K562 (cell line): ENCODE results near the gene RMP24.
A peak's percentile ranks its signal among the peaks of the same experiment; 100 is the strongest.

Experiments
- ATAC-seq: fragments of 200-7000 bp; cut with Tn5 transposase; 3 replicates; pipeline ENCODE4 v1.9.1; 2020; ENCODE audit warnings: moderate library complexity
- BruUV-seq: library from RNA; stranded (reverse); fragments of 400-500 nt; replicated peaks from 2 replicates; lab custom pipeline; 2021; lab: Mats Ljungman, UMichigan
- CTCF ChIA-PET: fragments of 300-600 bp; formaldehyde crosslinking; extraction: SDS; loops from one replicate; lab custom pipeline; 2021; ENCODE audit warnings: low intra/inter-chr PET ratio; lab: Yijun Ruan, JAX
- POLR2A ChIA-PET: fragments of 300-600, 350-650 bp; sonication (Branson Sonifier 250); formaldehyde crosslinking; extraction: SDS; loops from one replicate; lab custom pipeline; 2021; ENCODE audit warnings: antibody characterized with exemption, inconsistent platforms; lab: Yijun Ruan, JAX
- DNase-seq, 4 experiments: peaks; one replicate each; pipeline versions ENCODE4 v3.0.0 to v3.0.0-alpha.2; 2011 to 2018; ENCODE audit warnings: low spot score in 3 of 4, mixed read lengths in 3 of 4; ENCODE audit errors: extremely low read depth in 1 of 4
- FAIRE-seq: peaks from 2 replicates; lab custom pipeline; 2011; peaks lifted over from hg19 to GRCh38; lab: Jason Lieb, UNC
- H2AFZ ChIP-seq: 2 replicates; pipeline ENCODE4 v1.6.0; 2011; ENCODE audit warnings: low read depth, low read length, control low read depth, inconsistent platforms
- H3K27ac ChIP-seq: fragments of 200-600 bp; 3 replicates; pipeline ENCODE4 v1.8.0; 2011; ENCODE audit warnings: low read depth, mild to moderate bottlenecking, control low read depth, inconsistent platforms, low read length, moderate library complexity, mixed read lengths; ENCODE audit errors: extremely low read depth
- H3K27me3 ChIP-seq, 2 experiments: fragments of 300-600 bp in 1 of 2; 2 replicates in 1 of 2; 3 replicates in 1 of 2; pipeline versions ENCODE4 v1.6.0 to v1.8.0; 2011; ENCODE audit warnings: inconsistent platforms in 2 of 2, low read length in 2 of 2, mild to moderate bottlenecking in 1 of 2, mixed read lengths in 1 of 2, moderate library complexity in 1 of 2; ENCODE audit not compliant: control insufficient read depth in 2 of 2, insufficient read depth in 2 of 2
- H3K36me3 ChIP-seq: fragments of 300-600 bp; 3 replicates; pipeline ENCODE4 v1.8.0; 2011; ENCODE audit warnings: mild to moderate bottlenecking, low read length, inconsistent platforms; ENCODE audit not compliant: control insufficient read depth, insufficient read depth
- H3K4me1 ChIP-seq, 2 experiments: fragments of 200-600 bp in 1 of 2; replicated peaks in 1 of 2; 2 replicates in 1 of 2; 3 replicates in 1 of 2; pipeline versions ENCODE4 v1.5.1 to v1.8.0; 2011; ENCODE audit warnings: inconsistent platforms in 2 of 2, low read length in 2 of 2, mild to moderate bottlenecking in 1 of 2, mixed read lengths in 1 of 2, moderate library complexity in 1 of 2; ENCODE audit not compliant: control insufficient read depth in 2 of 2, insufficient read depth in 2 of 2
- H3K4me2 ChIP-seq: 2 replicates; pipeline ENCODE4 v1.6.1; 2011; ENCODE audit warnings: low read length, control low read depth, inconsistent platforms, mixed read lengths; ENCODE audit not compliant: insufficient read depth
- H3K4me3 ChIP-seq: fragments of 200-600 bp; sonication (generic), shearing (Covaris generic); 2 replicates; pipeline ENCODE4 v1.5.1; 2016; ENCODE audit warnings: control low read depth, inconsistent platforms
- H3K79me2 ChIP-seq: fragments of 200-600 bp; 3 replicates; pipeline ENCODE4 v1.8.0; 2011; ENCODE audit warnings: low read length, inconsistent platforms; ENCODE audit not compliant: control insufficient read depth, insufficient read depth
- H3K9ac ChIP-seq, 2 experiments: 2 replicates each; pipeline versions ENCODE4 v1.6.0 to v1.6.1; 2011; ENCODE audit warnings: low read depth in 2 of 2, low read length in 2 of 2, control low read depth in 1 of 2, inconsistent platforms in 1 of 2, mild to moderate bottlenecking in 1 of 2, mixed read lengths in 1 of 2; ENCODE audit not compliant: insufficient read depth in 1 of 2
- H3K9me1 ChIP-seq: one replicate; pipeline ENCODE4 v1.6.0; 2011; ENCODE audit warnings: inconsistent platforms, mild to moderate bottlenecking, low read length, moderate library complexity; ENCODE audit not compliant: control insufficient read depth, insufficient read depth
- H3K9me3 ChIP-seq: replicated peaks from 2 replicates; pipeline ENCODE4 v1.5.1; 2011; ENCODE audit warnings: low read depth, low read length, inconsistent platforms; ENCODE audit not compliant: control insufficient read depth, insufficient read depth
- H4K20me1 ChIP-seq: replicated peaks from 2 replicates; pipeline ENCODE4 v1.6.1; 2011; ENCODE audit warnings: low read length, inconsistent platforms, mixed read lengths; ENCODE audit not compliant: control insufficient read depth, insufficient read depth
- ELF4 ChIP-seq: fragments of 450-650 bp; formaldehyde crosslinking; IDR thresholded peaks from 2 replicates; pipeline ENCODE4 v1.4.0; 2022; ENCODE audit warnings: missing genetic modification characterization
- EWSR1 ChIP-seq: fragments of 450-650 bp; IDR thresholded peaks from 2 replicates; pipeline ENCODE4 v1.6.1; 2018; ENCODE audit warnings: borderline replicate concordance, mild to moderate bottlenecking, low read depth, moderate library complexity; ENCODE audit not compliant: partially characterized antibody
- GABPB1 ChIP-seq: sonication (generic); formaldehyde crosslinking; IDR thresholded peaks from 2 replicates; pipeline ENCODE4 v1.8.0; 2022; ENCODE audit warnings: mild to moderate bottlenecking, missing genetic modification reagents
- MYNN ChIP-seq, 2 experiments: sonication (generic); formaldehyde crosslinking in 1 of 2; IDR thresholded peaks; 2 replicates each; pipeline versions ENCODE4 v1.5.0 to v1.6.1; 2016 to 2020; ENCODE audit warnings: antibody characterized with exemption in 1 of 2, missing genetic modification reagents in 1 of 2
- POLR2A ChIP-seq: fragments of 450-650 bp; conservative IDR thresholded peaks from 2 replicates; pipeline ENCODE4 v1.6.1; 2016
- POLR2G ChIP-seq: fragments of 200-400 bp; formaldehyde crosslinking; IDR thresholded peaks from 2 replicates; pipeline ENCODE4 v1.6.1; 2017; ENCODE audit warnings: low read depth, mild to moderate bottlenecking, antibody characterized with exemption, low read length, moderate library complexity
- PTBP1 ChIP-seq: fragments of 200-400 bp; formaldehyde crosslinking; IDR thresholded peaks from 2 replicates; pipeline ENCODE4 v1.6.1; 2017; ENCODE audit warnings: low read depth, low read length
- RBM14 ChIP-seq: fragments of 200-400 bp; formaldehyde crosslinking; IDR thresholded peaks from 2 replicates; pipeline ENCODE4 v1.6.1; 2018; ENCODE audit warnings: low read depth, mild to moderate bottlenecking, low read length, moderate library complexity, borderline replicate concordance; ENCODE audit not compliant: insufficient read depth
- SUPT5H ChIP-seq: fragments of 450-650 bp; IDR thresholded peaks from 2 replicates; pipeline ENCODE4 v1.6.1; 2016
- ZNF175 ChIP-seq: fragments of 200-800 bp; sonication (Bioruptor generic); IDR thresholded peaks from 2 replicates; pipeline ENCODE4 v1.6.1; 2016; ENCODE audit warnings: low read depth, mild to moderate bottlenecking, missing genetic modification characterization, missing compliant biosample characterization
- ZNF316 ChIP-seq: fragments of 450-650 bp; IDR thresholded peaks from 2 replicates; pipeline ENCODE4 v1.6.1; 2016
- ZNF695 ChIP-seq: fragments of 450-650 bp; formaldehyde crosslinking; IDR thresholded peaks from 2 replicates; pipeline ENCODE4 v1.4.0; 2020; ENCODE audit warnings: mild to moderate bottlenecking, moderate library complexity
- WGBS: fragments of 100-300 bp; shearing (Covaris generic); methylation state at CpG from one replicate; pipeline ENCODE4 v1.1.6; 2016; ENCODE audit warnings: low coverage, mixed read lengths; ENCODE audit not compliant: insufficient coverage; ENCODE audit errors: missing lambda C conversion rate; 5-methylcytosine and 5-hydroxymethylcytosine counted together
- in situ Hi-C: fragments of 300-500 bp; cut with MboI; formaldehyde crosslinking; loops from 4 replicates; pipeline ENCODE4 v1.15.0; 2018; ENCODE audit warnings: inconsistent platforms, mixed read lengths
- intact Hi-C: fragments of 100-400 bp; cut with micrococcal nuclease; formaldehyde crosslinking; loops from 2 replicates; pipeline ENCODE4 v1.14.2; 2022

RMP24 gene

DNA sequence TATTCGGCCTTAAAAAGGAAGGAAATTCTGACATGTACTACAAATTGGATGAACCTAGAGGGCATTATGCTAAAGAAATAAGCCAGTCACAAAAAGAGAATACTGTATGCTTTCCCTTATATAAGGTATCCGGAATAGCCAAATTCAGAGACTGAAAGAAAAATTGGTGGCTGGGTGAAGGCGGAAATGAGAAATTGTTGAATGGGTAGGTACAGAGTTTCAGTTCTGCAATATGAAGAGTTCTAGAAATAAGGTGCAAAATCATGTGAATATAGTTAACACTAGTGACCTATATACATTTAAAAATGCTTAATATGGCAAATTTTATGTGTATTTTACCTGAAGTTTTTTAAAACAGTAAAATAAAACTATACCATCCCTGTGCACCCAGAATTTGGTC, 43.1 kb downstream of the RMP24 start:
- intact Hi-C loops = loop anchor here (5.0 kb wide), 1 partner anchor 557 kb away; no protein-coding TSS in a partner anchor
- no peaks in the 10 kb centered on the region for H3K9me1 ChIP-seq
- CTCF ChIA-PET = interaction anchor here (3.8 kb wide), 1 partner anchor 269 kb away, joined by 36 read pairs; no protein-coding TSS in a partner anchor
- no TSS peak for BruUV-seq
- 93% methylated on average over 3 of the region's 3 CpGs for WGBS
- no peaks in the 10 kb centered on the region for H3K27me3 ChIP-seq
- FAIRE-seq (no peak), DNase-seq (no peak), ATAC-seq (no peak)
- TF ChIP-seq PTBP1 = no peak
- TF ChIP-seq ZNF175 (CRISPR knock-in tag) = no peak
- TF ChIP-seq EWSR1 = no peak
- TF ChIP-seq ZNF695 (CRISPR knock-in tag) = no peak
- TF ChIP-seq ZNF316 = 0 out of 2 replicates have a peak, but pooled peaks have one; percentile 38
- no peak overlapping the region for H2AFZ ChIP-seq
- in situ Hi-C loops = no loop called here
- POLR2A ChIA-PET = no interaction called here
- no peaks in the 10 kb centered on the region for H3K4me1 ChIP-seq
- no peak overlapping the region for H3K4me3 ChIP-seq
- H3K27ac ChIP-seq = no peak overlapping the region
- H3K9ac ChIP-seq = no peak overlapping the region
- no peak overlapping the region for H3K4me2 ChIP-seq
- no peaks in the 10 kb centered on the region for H3K36me3 ChIP-seq
- H4K20me1 ChIP-seq = no peaks in the 10 kb centered on the region
- no peaks in the 10 kb centered on the region for H3K79me2 ChIP-seq
- no peaks in the 10 kb centered on the region for H3K9me3 ChIP-seq

DNA sequence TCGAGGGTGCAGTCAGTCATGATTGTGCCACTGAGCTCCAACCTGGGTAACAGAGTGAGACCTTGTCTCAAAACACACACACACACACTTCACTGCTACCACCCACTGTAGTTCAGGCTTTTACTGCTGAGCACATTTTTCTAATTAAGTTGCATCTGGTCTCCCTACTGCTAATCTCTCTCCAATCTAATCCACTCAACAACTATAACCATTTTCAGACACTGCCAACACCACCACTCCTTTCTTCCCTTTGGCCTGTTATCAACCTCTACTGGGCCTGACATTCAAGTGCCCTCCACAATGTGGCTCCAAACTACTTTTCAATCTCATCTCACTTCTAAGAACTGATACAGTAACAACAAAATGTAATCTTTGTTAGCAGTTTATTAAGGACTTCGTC, 44.8 kb downstream of the RMP24 start:
- 72% methylated on average over 2 of the region's 2 CpGs for WGBS

More for the DNA sequence above, 44.8 kb downstream of the RMP24 start:
- H2AFZ ChIP-seq = no peak overlapping the region
- no peak overlapping the region for H3K4me3 ChIP-seq
- in situ Hi-C loops (no loop called here), intact Hi-C loops (loop anchor here (1.0 to 5.0 kb wide), 3 partner anchors 79 to 555 kb away; no protein-coding TSS in a partner anchor)
- ChIA-PET CTCF (interaction anchor here (0.6 to 3.8 kb wide), 3 partner anchors 265 to 392 kb away, joined by 3 to 36 read pairs (median 10); no protein-coding TSS in a partner anchor), POLR2A (interaction anchor here (0.6 to 1.1 kb wide), 3 partner anchors 11 to 69 kb away, joined by 3 to 4 read pairs (median 3); no protein-coding TSS in a partner anchor)
- H3K27ac ChIP-seq = no peak overlapping the region
- H3K9ac ChIP-seq = no peak overlapping the region; a peak in 1 of 4 replicates
- H3K79me2 ChIP-seq = no peaks in the 10 kb centered on the region
- ATAC-seq = no peak
- no TSS peak for BruUV-seq
- H3K4me2 ChIP-seq = no peak overlapping the region
- H4K20me1 ChIP-seq = no peaks in the 10 kb centered on the region
- FAIRE-seq = no peak
- H3K27me3 ChIP-seq = no peaks in the 10 kb centered on the region
- H3K36me3 ChIP-seq = no peaks in the 10 kb centered on the region
- no peak for DNase-seq
- H3K9me1 ChIP-seq = no peaks in the 10 kb centered on the region
- TF ChIP-seq POLR2G (0 out of 2 replicates have a peak, but pooled peaks have one; percentile 12), GABPB1 (CRISPR knock-in tag) (no peak), SUPT5H (peak; percentile 30; the same call in 1 of the 2 replicates), ELF4 (no peak), POLR2A (peak; percentile 46; the same call in 1 of the 2 replicates), MYNN (IDR thresholded peaks at IDR 0.05) (0 out of 2 replicates have a peak, but pooled peaks have one; percentile 2), MYNN (CRISPR knock-in tag; IDR thresholded peaks at IDR 0.05) (no peak), RBM14 (no peak)
- no peaks in the 10 kb centered on the region for H3K9me3 ChIP-seq
- H3K4me1 ChIP-seq = no peaks in the 10 kb centered on the region
